IMR-90 (cell line): Measurements from ENCODE around the gene MBIP. TPM values are rescaled to one million over a fixed set of nuclear protein-coding genes. Genes with fewer than 3 reads are reported as not detected.

Experiments used
- ATAC-seq: fragments of 200-7000 bp; cut with Tn5 transposase; 2 replicates; pipeline ENCODE4 v1.9.1; 2020; ENCODE audit warnings: low read depth, mild to moderate bottlenecking, moderate library complexity
- BruUV-seq: library from RNA; stranded (reverse); fragments of 400-500 nt; replicated peaks from 2 replicates; lab custom pipeline; 2021; lab: Mats Ljungman, UMichigan
- CTCF ChIA-PET: fragments of 300-600 bp; formaldehyde crosslinking; extraction: SDS; loops from one replicate; lab custom pipeline; 2021; ENCODE audit warnings: antibody characterized with exemption; lab: Yijun Ruan, JAX
- POLR2A ChIA-PET: fragments of 300-600 bp; sonication (Branson Sonifier 250); formaldehyde crosslinking; loops from one replicate; lab custom pipeline; 2022; ENCODE audit warnings: antibody characterized with exemption; ENCODE audit not compliant: unreplicated experiment; lab: Charles Lee
- DNase-seq: peaks from one replicate; pipeline ENCODE4 v3.0.0; 2013
- H2AFZ ChIP-seq: replicated peaks from 2 replicates; pipeline ENCODE3; 2013; ENCODE audit warnings: low read length, mild to moderate bottlenecking; ENCODE audit not compliant: poor library complexity
- H2AK5ac ChIP-seq: 2 replicates; pipeline ENCODE4 v1.6.1; 2013; ENCODE audit warnings: low read depth, low read length, inconsistent platforms
- H2AK9ac ChIP-seq: replicated peaks from 2 replicates; pipeline ENCODE3; 2013; ENCODE audit warnings: mild to moderate bottlenecking, low read depth, low read length, moderate library complexity; ENCODE audit not compliant: poor library complexity
- H2BK120ac ChIP-seq: 2 replicates; pipeline ENCODE4 v1.6.1; 2013; ENCODE audit warnings: low read depth, low read length, inconsistent platforms
- H2BK15ac ChIP-seq: 3 replicates; pipeline ENCODE4 v1.6.1; 2013; ENCODE audit warnings: low read depth, low read length, inconsistent platforms
- H2BK20ac ChIP-seq: 2 replicates; pipeline ENCODE4 v1.6.1; 2013; ENCODE audit warnings: low read depth, mild to moderate bottlenecking, inconsistent platforms, low read length, moderate library complexity
- H2BK5ac ChIP-seq: 2 replicates; pipeline ENCODE4 v1.6.1; 2013; ENCODE audit warnings: mild to moderate bottlenecking, low read depth, low read length, inconsistent platforms; ENCODE audit not compliant: poor library complexity, severe bottlenecking
- H3K14ac ChIP-seq: replicated peaks from 2 replicates; pipeline ENCODE4 v1.6.1; 2013; ENCODE audit warnings: low read depth, low read length, inconsistent platforms
- H3K18ac ChIP-seq: 2 replicates; pipeline ENCODE4 v1.6.1; 2013; ENCODE audit warnings: low read depth, low read length, control low read depth
- H3K23ac ChIP-seq: 2 replicates; pipeline ENCODE4 v1.6.1; 2013; ENCODE audit warnings: low read depth, low read length, inconsistent platforms
- H3K27ac ChIP-seq: 2 replicates; pipeline ENCODE4 v1.5.1; 2013; ENCODE audit warnings: mild to moderate bottlenecking, control low read depth, low read length; ENCODE audit not compliant: insufficient read depth
- H3K27me3 ChIP-seq: 2 replicates; pipeline ENCODE4 v1.6.1; 2013; ENCODE audit warnings: low read length; ENCODE audit not compliant: control insufficient read depth, insufficient read depth
- H3K36me3 ChIP-seq: 2 replicates; pipeline ENCODE4 v1.6.1; 2013; ENCODE audit warnings: low read length, mixed read lengths; ENCODE audit not compliant: control insufficient read depth, insufficient read depth
- H3K4ac ChIP-seq: 2 replicates; pipeline ENCODE4 v1.6.1; 2013; ENCODE audit warnings: low read depth, low read length, inconsistent platforms
- H3K4me1 ChIP-seq: 2 replicates; pipeline ENCODE4 v1.6.1; 2013; ENCODE audit warnings: low read length, mixed read lengths; ENCODE audit not compliant: control insufficient read depth, insufficient read depth
- H3K4me2 ChIP-seq: 2 replicates; pipeline ENCODE4 v1.6.1; 2013; ENCODE audit warnings: low read depth, mild to moderate bottlenecking, control low read depth, low read length, moderate library complexity
- H3K4me3 ChIP-seq: 2 replicates; pipeline ENCODE4 v1.5.1; 2013; ENCODE audit warnings: low read depth, mild to moderate bottlenecking, control low read depth, low read length, moderate library complexity; ENCODE audit not compliant: insufficient read depth
- H3K56ac ChIP-seq: 2 replicates; pipeline ENCODE4 v1.6.1; 2013; ENCODE audit warnings: low read length, inconsistent platforms; ENCODE audit not compliant: insufficient read depth; ENCODE audit errors: extremely low read depth
- H3K79me1 ChIP-seq, 2 experiments: 2 replicates each; pipeline ENCODE4 v1.6.1; 2013; ENCODE audit warnings: low read length in 2 of 2, inconsistent platforms in 1 of 2, low read depth in 1 of 2
- H3K9ac ChIP-seq: 2 replicates; pipeline ENCODE4 v1.6.1; 2013; ENCODE audit warnings: low read depth, low read length, control low read depth
- H3K9me1 ChIP-seq: 2 replicates; pipeline ENCODE4 v1.6.1; 2013; ENCODE audit warnings: low read length, inconsistent platforms; ENCODE audit not compliant: insufficient read depth
- H3K9me3 ChIP-seq: 2 replicates; pipeline ENCODE4 v1.6.1; 2013; ENCODE audit warnings: low read length; ENCODE audit not compliant: control insufficient read depth, insufficient read depth
- H4K20me1 ChIP-seq: 2 replicates; pipeline ENCODE4 v1.6.1; 2013; ENCODE audit warnings: low read length, inconsistent platforms; ENCODE audit not compliant: insufficient read depth
- H4K5ac ChIP-seq: 2 replicates; pipeline ENCODE4 v1.6.1; 2013; ENCODE audit warnings: mild to moderate bottlenecking, low read depth, low read length, control low read depth
- H4K8ac ChIP-seq, 2 experiments: 2 replicates each; pipeline ENCODE4 v1.6.1; 2013; ENCODE audit warnings: low read depth in 2 of 2, low read length in 2 of 2, control low read depth in 1 of 2, inconsistent platforms in 1 of 2
- H4K91ac ChIP-seq: 2 replicates; pipeline ENCODE4 v1.6.1; 2013; ENCODE audit warnings: low read depth, low read length, inconsistent platforms; ENCODE audit not compliant: insufficient read depth
- BHLHE40 ChIP-seq: fragments of 150-350 bp; IDR thresholded peaks from 2 replicates; pipeline ENCODE4 v1.6.1; 2016; ENCODE audit warnings: mild to moderate bottlenecking, low read depth, low read length
- CEBPB ChIP-seq: IDR thresholded peaks from 2 replicates; pipeline ENCODE4 v1.6.1; 2012; ENCODE audit warnings: low read depth, low read length, improper control_type of control experiment
- CHD1 ChIP-seq: IDR thresholded peaks from 2 replicates; pipeline ENCODE4 v1.6.1; 2012; ENCODE audit warnings: low read depth, low read length, improper control_type of control experiment
- FOS ChIP-seq: fragments of 150-350 bp; IDR thresholded peaks from 2 replicates; pipeline ENCODE4 v1.6.1; 2016; ENCODE audit warnings: low read depth, low read length
- MAFK ChIP-seq: IDR thresholded peaks from 2 replicates; pipeline ENCODE4 v1.6.1; 2012; ENCODE audit warnings: low read depth, low read length, improper control_type of control experiment
- MAZ ChIP-seq: IDR thresholded peaks from 2 replicates; pipeline ENCODE4 v1.6.1; 2012; ENCODE audit warnings: low read depth, mild to moderate bottlenecking, low read length, improper control_type of control experiment, moderate library complexity, borderline replicate concordance
- NFE2L2 ChIP-seq: fragments of 150-350 bp; IDR thresholded peaks from 2 replicates; pipeline ENCODE4 v1.6.1; 2016; ENCODE audit warnings: low read depth, mild to moderate bottlenecking, low read length
- POLR2A ChIP-seq: IDR thresholded peaks from 2 replicates; pipeline ENCODE4 v1.6.1; 2012; ENCODE audit warnings: mild to moderate bottlenecking, low read depth, low read length
- RAD21 ChIP-seq: IDR thresholded peaks from 2 replicates; pipeline ENCODE4 v1.6.1; 2012; ENCODE audit warnings: low read length, improper control_type of control experiment
- RCOR1 ChIP-seq: IDR thresholded peaks from 2 replicates; pipeline ENCODE4 v1.6.1; 2012; ENCODE audit warnings: mild to moderate bottlenecking, low read length, improper control_type of control experiment; ENCODE audit not compliant: insufficient replicate concordance
- RFX5 ChIP-seq: IDR thresholded peaks from 2 replicates; pipeline ENCODE4 v1.8.0; 2012; ENCODE audit warnings: low read depth, mild to moderate bottlenecking, low read length, moderate library complexity
- SMC3 ChIP-seq: fragments of 150-350 bp; IDR thresholded peaks from 2 replicates; pipeline ENCODE4 v1.6.1; 2016; ENCODE audit warnings: low read depth, mild to moderate bottlenecking, antibody characterized with exemption, low read length, moderate library complexity
- WGBS, 2 experiments: methylation state at CpG; one replicate each; pipeline versions ENCODE4 v1.1.5 to v1.1.7; 2013; ENCODE audit warnings: missing lambda C conversion rate in 2 of 2; ENCODE audit not compliant: insufficient read length in 1 of 2; ENCODE audit errors: extremely low coverage in 2 of 2; 5-methylcytosine and 5-hydroxymethylcytosine counted together
- dilution Hi-C: fragments of 300-500 bp; cut with HindIII; formaldehyde crosslinking; loops from one replicate; pipeline ENCODE4 v1.14.3; 2018; ENCODE audit warnings: low sequenced_read_pairs; ENCODE audit not compliant: unreplicated experiment
- in situ Hi-C: fragments of 300-500 bp; cut with MboI; formaldehyde crosslinking; loops from 3 replicates; pipeline ENCODE4 v1.14.3; 2019; ENCODE audit warnings: low sequenced_read_pairs, inconsistent platforms, mixed read lengths
- intact Hi-C: fragments of 100-400 bp; cut with micrococcal nuclease; formaldehyde crosslinking; loops from 2 replicates; pipeline ENCODE4 v1.10.0; 2022
- polyA plus RNA-seq, 3 experiments: library from polyadenylated mRNA; depleted of rRNA; stranded (reverse); fragments of >200 nt; gene quantifications; 2 replicates each; pipeline ENCODE4 v1.2.3, GENCODE V29; 2012; ENCODE audit warnings: low replicate concordance in 1 of 3
- total RNA-seq: library from RNA; depleted of rRNA; stranded (reverse); fragments of >200 nt; gene quantifications from 2 replicates; pipeline ENCODE4 v1.2.3, GENCODE V29; 2012
- TF ChIP-seq, protein P1 (sequence below): fragments of 150-350 bp; IDR thresholded peaks from 2 replicates; pipeline ENCODE4 v1.6.1; 2017; ENCODE audit warnings: mild to moderate bottlenecking, antibody characterized with exemption, low read length, low read depth
- TF ChIP-seq, protein P2 (sequence below): conservative IDR thresholded peaks from 2 replicates; pipeline ENCODE4 v1.5.1; 2012; ENCODE audit warnings: mild to moderate bottlenecking, low read depth, low read length, improper control_type of control experiment
- TF ChIP-seq, protein P3 (sequence below): fragments of 150-350 bp; IDR thresholded peaks from 2 replicates; pipeline ENCODE4 v1.6.1; 2016; ENCODE audit warnings: low read depth, mild to moderate bottlenecking, low read length, moderate library complexity, borderline replicate concordance

MBIP gene
- total and polyA plus RNA-seq, 2 of the 4 experiments (the other 2 are of a cell fraction) = 9.3 to 17.4 TPM

DNA sequence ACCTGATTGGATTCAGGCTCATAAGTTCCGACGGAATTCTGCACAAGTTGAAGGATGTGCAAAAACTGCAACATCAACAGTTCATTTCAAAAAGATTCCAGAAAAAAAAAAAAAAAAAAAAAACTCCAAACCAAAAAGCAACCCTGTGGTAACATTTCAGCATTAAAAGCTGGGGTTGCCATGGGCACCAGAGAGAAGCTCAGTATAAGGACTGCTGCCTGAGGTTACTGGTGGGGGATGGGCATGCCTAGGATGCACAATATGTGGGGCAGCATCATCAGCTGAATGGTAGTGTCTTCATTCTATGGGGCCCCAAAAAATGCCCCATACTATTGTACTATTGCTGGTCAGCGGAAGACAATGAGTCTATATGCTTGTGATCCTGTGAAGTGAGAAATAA, 44.7 kb downstream of the MBIP start:
- Histone ChIP-seq H3K14ac (no peak overlapping the region), H3K4ac (no peak overlapping the region), H3K9ac (no peak overlapping the region), H2AK5ac (no peak overlapping the region), H3K27ac (no peak overlapping the region), H2AFZ (no peak overlapping the region), H3K18ac (no peak overlapping the region), H2BK120ac (no peak overlapping the region), H2BK15ac (no peak overlapping the region), H4K91ac (no peak overlapping the region), H3K4me3 (no peak overlapping the region), H3K9me1 (no peaks in the 10 kb centered on the region; the same call in 1 of the 2 replicates), H2AK9ac (no peak overlapping the region), H3K9me3 (peaks cover 4% of the 10 kb centered on the region; the same call in 1 of the 2 replicates), H3K4me1 (no peaks in the 10 kb centered on the region), H2BK5ac (no peak overlapping the region), H2BK20ac (no peak overlapping the region), H3K36me3 (no peaks in the 10 kb centered on the region), H3K4me2 (no peak overlapping the region), H3K27me3 (peaks cover 38% of the 10 kb centered on the region), H3K79me1 (no peaks in the 10 kb centered on the region), H4K5ac (no peak overlapping the region), H3K56ac (no peak overlapping the region), H3K23ac (no peak overlapping the region), H4K20me1 (no peaks in the 10 kb centered on the region), H4K8ac (no peak overlapping the region)
- ATAC-seq (no peak), DNase-seq (no peak)
- dilution Hi-C loops (no loop called here), intact Hi-C loops (no loop called here), in situ Hi-C loops (no loop called here)
- ChIA-PET POLR2A (no interaction called here), CTCF (no interaction called here)
- TF ChIP-seq FOS (no peak), CHD1 (no peak), NFE2L2 (no peak), MAFK (no peak), MAZ (no peak), RFX5 (no peak), RCOR1 (no peak), SMC3 (no peak), RAD21 (no peak), POLR2A (no peak), BHLHE40 (no peak), CEBPB (no peak)
- TF ChIP-seq, protein P1, sequence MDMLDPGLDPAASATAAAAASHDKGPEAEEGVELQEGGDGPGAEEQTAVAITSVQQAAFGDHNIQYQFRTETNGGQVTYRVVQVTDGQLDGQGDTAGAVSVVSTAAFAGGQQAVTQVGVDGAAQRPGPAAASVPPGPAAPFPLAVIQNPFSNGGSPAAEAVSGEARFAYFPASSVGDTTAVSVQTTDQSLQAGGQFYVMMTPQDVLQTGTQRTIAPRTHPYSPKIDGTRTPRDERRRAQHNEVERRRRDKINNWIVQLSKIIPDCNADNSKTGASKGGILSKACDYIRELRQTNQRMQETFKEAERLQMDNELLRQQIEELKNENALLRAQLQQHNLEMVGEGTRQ = no peak
- TF ChIP-seq, protein P2, sequence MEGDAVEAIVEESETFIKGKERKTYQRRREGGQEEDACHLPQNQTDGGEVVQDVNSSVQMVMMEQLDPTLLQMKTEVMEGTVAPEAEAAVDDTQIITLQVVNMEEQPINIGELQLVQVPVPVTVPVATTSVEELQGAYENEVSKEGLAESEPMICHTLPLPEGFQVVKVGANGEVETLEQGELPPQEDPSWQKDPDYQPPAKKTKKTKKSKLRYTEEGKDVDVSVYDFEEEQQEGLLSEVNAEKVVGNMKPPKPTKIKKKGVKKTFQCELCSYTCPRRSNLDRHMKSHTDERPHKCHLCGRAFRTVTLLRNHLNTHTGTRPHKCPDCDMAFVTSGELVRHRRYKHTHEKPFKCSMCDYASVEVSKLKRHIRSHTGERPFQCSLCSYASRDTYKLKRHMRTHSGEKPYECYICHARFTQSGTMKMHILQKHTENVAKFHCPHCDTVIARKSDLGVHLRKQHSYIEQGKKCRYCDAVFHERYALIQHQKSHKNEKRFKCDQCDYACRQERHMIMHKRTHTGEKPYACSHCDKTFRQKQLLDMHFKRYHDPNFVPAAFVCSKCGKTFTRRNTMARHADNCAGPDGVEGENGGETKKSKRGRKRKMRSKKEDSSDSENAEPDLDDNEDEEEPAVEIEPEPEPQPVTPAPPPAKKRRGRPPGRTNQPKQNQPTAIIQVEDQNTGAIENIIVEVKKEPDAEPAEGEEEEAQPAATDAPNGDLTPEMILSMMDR = no peak
- TF ChIP-seq, protein P3, sequence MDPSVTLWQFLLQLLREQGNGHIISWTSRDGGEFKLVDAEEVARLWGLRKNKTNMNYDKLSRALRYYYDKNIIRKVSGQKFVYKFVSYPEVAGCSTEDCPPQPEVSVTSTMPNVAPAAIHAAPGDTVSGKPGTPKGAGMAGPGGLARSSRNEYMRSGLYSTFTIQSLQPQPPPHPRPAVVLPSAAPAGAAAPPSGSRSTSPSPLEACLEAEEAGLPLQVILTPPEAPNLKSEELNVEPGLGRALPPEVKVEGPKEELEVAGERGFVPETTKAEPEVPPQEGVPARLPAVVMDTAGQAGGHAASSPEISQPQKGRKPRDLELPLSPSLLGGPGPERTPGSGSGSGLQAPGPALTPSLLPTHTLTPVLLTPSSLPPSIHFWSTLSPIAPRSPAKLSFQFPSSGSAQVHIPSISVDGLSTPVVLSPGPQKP = no peak
- BruUV-seq = no TSS peak
- WGBS, 2 experiments = no CpG with 5 or more reads among the region's 3 CpGs
